ENCODE results near the gene LRP5.
"Not testable (repeated sequence)": the region's sequence is repeated elsewhere in the genome, so short reads cannot be mapped to it uniquely, and the experiment has no call there.

The LRP5 gene

DNA sequence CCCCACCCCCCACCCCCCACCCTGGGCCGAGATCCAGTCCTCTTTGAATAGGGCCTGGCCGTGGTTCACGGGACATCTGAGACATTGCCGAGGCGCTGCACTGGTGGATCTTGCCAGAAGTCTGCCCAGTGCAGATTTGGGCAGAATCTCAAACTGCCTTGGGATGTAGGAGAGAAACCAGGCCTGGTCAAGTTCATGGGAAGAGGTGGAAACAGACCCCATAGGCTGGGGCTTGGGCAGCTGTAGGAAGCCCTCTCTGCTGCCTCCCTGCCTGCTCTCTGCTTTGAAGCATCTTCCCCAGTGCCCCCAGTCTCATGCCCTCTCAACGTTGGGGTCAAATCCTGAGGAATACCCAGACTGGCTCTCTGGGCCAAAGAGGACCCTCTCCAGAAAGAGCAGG lies 132.2 kb downstream of the LRP5 start:
- DNase-seq (ENCODE audit: low spot score) = no peak

DNA sequence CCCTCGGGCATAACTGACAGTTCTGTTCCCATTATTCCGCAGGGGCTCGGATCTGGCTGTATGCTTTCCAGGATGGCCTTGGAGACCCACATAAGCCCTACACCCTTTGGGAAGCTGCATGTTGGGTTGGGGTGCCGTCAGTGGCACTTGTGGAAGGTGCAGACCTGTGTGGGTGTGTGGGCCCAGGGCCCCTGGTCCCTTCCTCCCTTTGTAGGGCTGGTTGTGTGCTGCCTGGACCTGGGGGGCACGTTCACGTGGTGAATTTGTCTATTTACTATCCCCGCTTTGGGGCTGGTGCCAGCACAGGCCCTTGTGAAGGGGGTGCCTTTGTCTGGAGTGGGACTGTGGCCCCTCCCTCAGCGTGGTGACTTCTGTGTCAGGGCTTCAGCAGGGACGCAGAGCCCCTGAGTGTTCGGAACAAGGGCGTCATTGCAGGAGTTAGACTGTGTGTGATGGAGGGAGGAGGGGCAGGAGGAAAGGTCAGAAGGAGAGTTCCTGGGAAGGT lies 133.2 kb downstream of the LRP5 start:
- no peak for DNase-seq (ENCODE audit: low spot score)

DNA sequence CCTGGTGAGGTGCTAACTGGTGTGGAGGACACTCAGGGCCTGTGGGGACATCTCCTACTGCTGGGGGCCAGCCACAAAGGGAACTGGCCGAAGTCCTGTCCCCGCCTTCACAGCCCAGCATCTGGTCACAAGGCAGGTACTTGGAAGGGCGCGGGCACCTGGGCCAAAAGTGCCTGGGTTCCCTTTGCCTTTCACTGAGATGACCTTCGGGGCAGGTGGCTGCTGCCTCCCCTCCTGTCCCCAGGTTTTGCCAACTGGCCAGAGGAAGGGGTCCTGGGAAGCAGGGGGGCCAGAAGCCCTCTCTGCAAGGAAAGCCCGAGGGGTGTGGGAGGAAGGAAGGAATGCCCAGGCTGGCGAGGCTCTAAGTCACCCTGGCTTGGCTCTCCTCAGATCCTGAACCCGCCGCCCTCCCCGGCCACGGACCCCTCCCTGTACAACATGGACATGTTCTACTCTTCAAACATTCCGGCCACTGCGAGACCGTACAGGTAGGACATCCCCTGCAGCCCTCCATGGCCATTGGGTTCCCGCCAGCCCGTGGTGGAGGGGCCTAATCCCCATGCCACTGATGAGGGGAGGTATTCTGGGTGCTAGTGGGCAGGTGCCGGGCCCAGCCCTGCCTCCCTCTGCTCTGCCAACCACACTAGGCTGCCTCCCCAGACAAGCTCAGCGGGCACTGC lies 133.8 kb downstream of the LRP5 start:
- no peak for DNase-seq (ENCODE audit: low spot score)

DNA sequence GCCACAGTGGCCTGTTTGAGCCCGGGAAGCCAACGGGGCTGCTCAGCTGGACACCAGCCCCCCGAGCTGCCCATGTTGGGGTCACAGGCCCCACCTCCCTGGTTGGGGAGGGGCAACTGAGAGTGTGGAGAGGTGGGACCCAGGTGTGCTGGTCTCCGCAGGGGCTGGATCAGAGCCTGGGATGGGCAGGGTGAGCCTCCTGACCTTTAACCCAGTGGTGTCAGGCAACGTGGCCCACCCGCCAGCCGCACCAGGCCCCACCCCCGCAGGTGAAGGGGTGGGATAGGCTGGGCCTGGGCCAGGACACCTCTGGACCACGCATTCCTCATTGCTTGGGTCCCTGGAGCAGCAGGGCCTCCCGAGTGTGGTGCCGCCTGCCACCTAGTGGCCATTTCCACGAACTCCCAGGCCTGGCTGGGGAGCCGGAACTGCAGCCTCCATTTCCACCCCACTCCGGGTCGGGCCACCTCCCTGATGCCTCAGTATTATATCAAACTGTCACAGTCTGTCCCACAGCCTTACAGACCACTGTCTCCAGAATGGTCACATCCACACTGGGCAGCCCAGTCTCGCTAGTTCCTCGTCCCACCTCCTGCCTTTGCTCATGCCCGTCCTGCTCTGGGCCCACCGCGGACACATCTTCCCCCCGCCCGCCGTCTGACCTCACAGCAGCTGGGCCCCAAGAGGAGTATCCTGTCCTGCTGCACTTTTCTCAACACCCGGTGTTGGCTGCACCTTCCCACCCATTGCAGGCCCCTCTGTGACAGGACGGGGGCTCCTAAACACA lies 134.8 kb downstream of the LRP5 start:
- peak; percentile 67 for DNase-seq (ENCODE audit: low spot score)

DNA sequence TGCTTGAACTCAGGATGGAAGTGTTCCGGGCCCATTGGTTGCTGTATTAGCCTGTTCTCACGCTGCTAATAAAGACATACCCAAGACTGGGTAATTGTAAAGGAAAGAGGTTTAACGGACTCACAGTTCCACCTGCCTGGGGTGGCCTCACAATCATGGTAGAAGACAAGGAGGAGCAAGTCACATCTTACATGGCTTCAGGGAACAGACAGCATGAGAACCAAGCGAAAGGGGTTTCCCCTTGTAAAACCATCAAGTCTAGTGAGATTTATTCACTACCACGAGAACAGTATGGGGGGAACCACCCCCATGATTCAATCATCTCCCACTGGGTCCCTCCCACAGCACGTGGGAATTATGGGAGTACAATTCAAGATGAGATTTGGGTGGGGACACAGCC lies 135.5 kb downstream of the LRP5 start:
- DNase-seq (ENCODE audit: low spot score) = not testable (repeated sequence)

DNA sequence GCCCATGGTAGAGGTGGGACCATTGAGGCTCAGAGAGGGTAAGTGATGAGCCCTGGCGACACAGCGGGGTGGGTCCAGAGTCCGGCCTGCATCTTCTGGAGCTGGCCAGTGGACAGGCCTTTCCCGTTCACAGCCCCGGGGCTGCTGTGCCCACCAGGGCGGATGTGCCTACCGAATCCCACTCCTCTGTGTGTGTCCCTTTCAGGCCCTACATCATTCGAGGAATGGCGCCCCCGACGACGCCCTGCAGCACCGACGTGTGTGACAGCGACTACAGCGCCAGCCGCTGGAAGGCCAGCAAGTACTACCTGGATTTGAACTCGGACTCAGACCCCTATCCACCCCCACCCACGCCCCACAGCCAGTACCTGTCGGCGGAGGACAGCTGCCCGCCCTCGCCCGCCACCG lies 136.2 kb downstream of the LRP5 start:
- DNase-seq (ENCODE audit: low spot score) = no peak

DNA sequence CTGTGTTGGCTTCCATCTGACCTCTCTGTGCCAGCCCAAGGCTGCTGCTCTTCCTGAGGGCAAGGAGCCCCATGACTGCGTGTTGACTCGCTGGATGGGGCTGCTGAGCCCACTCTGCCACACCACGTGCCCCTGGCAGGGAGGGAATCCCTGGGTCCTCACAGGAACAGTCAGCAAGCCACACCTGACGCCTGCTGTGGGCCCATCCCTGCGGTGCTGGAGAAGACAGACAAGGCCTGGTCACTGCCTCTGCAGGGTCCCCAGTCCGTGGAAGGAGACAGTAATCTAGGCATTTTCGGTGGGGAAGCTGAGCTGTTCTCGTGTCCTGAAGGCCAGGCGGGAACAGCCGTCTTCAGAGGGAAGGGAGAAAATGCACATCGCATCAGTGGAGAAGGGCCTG lies 137.6 kb downstream of the LRP5 start:
- DNase-seq (ENCODE audit: low spot score) = no peak

DNA sequence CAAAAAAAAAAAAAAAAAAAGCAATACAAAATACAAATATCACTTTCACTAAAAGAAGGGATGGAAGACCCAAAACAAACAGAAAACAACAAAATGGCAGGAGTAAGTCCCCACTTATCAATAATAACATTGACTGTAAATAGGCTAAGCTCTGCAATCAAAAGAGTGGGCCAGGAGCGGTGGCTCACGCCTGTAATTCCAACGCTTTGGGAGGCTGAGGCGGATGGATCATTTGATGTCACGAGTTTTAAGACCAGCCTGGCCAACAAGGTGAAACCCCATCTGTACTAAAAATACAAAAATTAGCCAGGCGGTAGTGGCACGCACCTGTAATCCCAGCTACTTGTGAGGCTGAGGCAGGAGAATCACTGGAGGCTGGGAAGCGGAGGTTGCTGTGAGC lies 138.3 kb downstream of the LRP5 start:
- no peak for DNase-seq (ENCODE audit: low spot score)

DNA sequence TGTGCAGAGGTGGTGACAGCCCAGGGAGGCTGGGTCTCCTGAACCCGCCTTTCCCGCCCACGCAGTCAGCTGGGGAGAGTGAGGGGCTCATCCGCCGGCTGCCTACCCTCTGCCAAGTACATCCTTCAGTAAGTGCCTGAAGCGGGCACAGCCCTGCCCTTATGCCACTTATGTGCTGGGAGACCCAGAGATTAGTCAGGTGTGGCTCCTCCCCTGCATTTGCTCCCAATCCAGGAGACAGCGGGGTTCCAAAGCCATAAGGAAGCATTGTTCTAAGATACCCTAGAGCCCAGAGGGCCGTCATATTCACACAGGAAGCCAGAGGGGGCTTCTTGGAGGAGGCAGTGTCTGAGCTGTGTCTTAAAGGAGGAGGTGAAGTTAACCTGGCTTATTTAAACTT lies 142.4 kb downstream of the LRP5 start:
- no peak for DNase-seq (ENCODE audit: low spot score)

DNA sequence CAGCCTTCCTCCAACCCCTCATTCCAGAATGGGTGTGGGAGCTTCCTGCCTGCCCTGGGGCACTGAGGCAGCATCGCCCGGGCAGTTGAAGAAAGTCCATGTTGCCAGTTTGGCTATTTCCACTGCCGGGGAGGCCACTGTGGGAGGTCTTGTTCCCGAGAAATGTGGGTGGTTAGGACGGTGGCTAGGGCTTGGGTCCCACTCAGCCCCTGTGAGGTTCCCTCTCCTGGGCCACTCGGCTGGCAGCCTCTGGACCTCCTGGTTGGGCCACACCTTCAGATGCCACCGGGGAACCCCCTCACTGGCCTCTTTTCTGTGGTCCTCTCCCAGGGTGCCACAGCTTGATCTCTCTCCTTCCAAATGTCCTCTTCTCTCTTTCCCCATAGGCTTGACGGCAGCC lies 143.1 kb downstream of the LRP5 start:
- no peak for DNase-seq (ENCODE audit: low spot score)

DNA sequence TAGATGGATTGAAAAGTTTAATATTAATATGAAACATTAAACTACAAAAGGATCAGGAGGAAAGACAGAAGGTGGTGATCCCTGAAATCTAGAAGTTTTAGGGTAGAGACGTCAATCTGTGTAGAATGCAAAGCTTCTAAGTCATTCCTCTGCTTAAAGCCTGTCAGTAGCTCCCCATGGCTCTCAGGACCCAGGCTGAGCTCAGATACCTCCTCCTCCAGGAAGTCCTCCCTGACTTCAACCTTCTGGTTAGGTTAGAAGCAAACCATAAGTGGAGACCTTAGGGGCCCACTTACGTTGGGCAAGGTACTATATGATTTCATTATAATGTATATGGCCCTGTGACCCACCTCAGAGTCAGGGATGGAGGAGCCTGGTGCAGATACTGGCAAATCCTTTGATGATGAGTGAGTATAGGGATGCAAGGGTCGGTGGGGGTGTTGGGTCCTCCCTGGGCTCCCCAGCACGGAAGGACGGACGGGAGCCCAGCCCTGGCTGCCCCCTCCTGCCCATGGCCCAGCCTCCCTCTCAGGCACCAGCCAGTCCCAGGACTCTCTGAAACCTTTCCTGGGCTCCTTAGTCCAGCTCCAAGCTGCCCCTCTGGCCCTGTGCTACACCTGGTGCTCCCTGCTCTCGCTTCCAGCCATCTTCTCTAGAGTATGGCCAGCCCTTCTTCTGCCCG lies 145.0 kb downstream of the LRP5 start:
- DNase-seq (ENCODE audit: low spot score) = no peak

DNA sequence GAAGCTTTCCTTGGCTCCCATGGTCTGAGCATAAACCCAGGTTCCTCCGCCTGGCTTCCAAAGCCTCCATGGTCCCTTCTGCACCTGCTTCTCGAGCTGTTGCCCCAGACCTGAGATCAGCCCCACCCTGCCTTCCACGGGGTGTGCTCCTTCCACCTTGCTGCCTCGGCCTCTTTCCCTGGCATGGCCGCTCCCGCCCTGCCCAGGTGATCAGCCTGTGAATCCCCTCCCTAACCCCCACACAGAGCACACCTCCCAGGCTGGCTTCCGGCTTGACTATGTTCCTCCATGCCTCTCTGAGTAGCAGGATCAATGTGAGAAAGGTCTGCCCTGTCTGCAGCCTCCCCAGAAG lies 145.5 kb downstream of the LRP5 start:
- no peak for DNase-seq (ENCODE audit: low spot score)

DNA sequence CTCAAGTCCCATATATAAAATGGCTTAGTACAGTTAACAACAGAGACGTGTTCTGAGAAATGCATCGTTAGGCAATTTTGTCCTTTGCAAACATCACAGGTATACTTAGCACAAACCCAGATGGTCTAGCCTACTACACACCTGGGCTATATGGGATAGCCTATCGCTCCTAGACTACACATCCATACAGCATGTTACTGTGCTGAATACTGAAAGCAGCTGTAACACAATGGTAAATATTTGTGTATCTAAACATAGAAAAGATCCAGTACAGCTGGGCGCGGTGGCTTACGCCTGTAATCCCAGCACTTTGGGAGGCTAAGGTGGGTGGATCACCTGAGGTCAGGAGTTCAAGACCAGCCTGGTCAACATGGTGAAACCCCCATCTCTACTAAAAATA lies 145.9 kb downstream of the LRP5 start:
- DNase-seq (ENCODE audit: low spot score) = not testable (repeated sequence)

DNA sequence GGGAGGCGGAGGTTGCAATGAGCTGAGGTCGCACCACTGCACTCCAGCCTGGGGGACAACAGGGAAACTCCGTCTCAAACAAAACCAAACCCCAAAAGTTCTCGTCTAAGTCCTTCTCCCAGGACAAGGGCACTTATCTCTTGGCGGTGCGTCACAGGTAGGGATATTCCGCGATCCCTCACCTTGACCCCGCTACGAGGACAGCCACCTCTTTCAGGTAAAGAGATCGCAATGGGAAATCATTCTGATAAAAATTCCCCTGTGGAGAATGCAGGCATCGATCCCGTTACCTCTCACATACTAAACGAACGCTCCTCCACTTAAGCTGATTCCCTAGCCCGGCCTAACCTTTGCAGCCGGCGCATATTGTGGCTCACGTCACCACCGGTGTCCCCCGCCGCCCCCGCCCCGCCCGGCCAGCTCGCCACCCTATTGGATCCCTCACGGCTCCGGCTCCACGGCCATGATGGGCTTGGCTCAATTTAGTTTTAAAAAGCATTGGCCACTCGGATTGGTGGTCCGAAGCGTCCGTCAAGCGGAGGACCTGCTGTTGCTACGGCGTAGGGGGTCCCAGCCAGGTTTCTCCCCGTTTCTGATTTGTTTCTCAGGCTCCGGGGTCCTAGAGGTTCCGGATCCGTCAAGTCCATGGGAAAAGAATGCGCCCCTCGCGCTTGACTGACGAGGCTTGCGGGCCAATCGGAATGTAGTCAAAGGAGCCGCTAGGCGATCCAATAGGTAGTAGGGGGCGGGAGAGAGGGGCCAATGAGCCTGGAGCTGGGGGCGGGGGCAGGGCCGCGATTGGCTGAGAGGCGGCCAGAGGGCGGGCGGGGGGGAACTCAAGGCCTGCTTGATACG lies 147.7 kb downstream of the LRP5 start:
- DNase-seq (ENCODE audit: low spot score) = peak; percentile 97

DNA sequence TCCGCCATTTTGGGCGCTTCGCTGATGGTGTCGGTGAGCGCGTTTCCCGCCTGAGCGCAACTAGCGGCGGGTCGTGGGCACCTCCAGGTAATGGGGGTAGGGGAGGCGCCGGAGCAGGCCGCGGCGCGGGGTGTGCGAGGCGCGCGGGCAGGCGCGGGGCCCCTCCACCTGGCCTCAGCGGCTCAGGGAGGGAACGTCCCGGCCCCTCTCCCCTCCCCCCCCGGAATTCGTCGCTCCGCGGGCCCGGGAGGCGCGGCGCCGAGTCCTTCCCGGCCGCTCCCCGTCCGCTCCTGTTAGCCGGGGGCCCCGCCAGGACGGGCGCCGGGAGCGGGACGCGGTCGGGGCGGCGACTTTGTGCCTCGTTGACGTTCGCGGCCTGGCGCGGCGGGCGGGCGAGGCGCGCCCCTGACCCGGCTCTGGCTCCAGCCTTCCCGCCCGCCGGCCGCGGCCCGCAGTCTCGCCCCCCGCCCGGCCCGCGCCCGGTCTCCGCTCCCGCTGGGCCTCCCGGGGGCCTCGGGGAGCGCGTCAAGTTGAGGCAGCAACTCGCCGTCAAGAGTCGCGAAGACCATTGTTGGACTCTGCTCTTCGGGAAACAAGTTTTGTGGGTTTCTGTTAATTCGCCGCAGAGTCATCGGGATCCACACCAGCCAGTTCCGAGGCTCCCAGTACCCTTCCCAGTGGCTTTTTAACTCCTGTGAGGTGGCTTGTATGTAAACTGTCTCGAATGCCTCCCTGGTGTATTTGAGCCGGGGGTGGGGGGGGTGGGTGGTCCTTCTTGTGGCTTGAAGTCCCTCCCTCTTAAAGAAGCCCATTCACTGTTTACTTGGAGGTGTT lies 148.6 kb downstream of the LRP5 start, which contains the start of gene PPP6R3:
Gene PPP6R3, plus strand, starts transcription at position 12 of the 834 bp plus-strand sequence. CDS start 76,913 bp downstream, outside the sequence.
- DNase-seq (ENCODE audit: low spot score) = peak; percentile 53

DNA sequence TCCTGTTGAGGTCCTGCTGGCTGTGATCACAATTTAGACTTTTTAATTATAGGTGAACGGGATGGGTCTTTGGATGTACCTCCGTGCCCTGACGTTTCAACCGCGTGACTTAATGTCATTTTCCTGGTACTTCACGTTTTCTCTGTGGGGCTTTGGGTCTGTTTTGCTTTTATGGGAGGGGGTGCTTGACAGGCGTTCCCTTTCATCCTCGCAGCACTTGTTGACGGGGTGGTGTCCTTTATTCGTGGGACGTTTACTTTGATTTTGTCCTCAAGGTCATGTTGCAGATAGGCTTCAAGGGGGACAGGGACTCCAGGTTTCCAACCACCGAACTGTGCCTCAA lies 149.2 kb downstream of the LRP5 start:
- DNase-seq (ENCODE audit: low spot score) = no peak

DNA sequence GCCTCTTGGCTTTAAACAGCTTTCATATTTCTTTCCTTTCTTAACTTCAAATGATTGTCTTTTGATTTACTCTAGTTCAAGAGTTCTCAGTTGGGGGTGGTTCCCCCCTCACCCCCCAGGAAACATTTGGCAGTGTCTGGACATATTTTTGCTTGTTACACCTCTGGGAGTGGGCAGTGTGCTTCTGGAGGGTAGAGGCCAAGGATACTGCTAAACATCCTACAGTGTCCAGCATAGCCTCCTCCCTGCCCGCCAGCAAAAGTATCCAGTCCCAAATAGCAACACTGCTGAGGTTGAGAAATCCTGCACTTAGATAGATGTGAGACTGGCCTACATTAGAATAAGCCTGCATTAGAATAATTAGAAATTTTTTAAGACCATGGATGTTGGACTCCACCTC lies 151.3 kb downstream of the LRP5 start:
- DNase-seq (ENCODE audit: low spot score) = no peak

DNA sequence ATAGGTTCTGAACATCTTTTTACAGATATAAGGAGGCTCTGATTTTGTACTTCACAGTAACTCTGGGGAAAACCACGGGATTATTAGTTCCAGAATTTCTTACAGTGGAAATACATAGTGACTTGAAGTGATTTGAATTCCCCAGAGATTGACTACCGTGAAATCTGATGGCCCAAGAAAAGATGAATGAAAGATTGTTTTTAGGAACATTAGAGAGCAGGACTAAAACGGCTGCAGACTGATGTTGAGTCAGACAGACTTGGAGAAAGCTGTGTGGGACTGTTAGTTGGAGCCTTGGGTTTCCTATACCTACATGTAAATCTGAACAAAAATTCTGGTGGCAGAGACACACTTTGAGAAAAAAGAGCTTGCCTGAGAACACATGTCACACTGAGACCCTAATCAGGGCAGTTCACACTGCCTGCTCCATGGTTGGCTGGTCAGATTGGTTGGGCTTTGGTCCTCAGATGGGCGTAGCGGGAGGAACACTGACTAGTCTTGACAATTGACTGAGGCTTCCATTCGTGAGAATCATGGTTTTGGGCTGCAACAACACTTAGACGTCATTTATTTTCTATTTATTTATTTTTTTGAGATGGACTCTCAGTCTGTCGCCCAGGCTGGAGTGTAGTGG lies 154.9 kb downstream of the LRP5 start:
- DNase-seq (ENCODE audit: low spot score) = no peak

DNA sequence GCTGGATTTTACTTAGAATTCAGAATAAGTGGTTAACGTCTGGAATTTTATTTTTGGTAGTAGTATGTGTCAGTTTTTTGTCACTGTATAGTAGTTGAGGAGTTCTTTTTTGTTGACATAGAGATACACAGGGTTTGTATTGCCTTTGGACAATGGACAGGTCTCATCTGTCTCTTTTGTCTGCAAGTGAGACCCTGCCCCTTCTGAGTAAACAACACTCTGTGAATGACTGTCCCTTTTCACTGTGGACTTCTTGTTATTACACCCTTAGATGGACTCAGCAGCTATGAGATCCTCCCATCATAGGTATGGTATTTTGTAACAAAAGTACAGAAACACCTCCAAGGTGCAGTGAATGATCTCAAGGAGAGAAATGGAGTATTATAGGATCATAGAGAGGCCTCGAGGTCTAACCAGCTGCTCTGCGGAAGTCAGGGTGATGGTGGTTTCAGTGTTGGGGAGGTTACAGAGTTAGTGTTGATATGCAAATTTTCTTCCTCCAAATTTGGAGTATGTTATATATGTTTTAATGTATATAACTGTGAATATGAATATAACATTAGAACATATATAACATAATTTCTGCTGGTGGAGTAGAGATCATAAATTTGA lies 155.9 kb downstream of the LRP5 start:
- DNase-seq (ENCODE audit: low spot score) = no peak

DNA sequence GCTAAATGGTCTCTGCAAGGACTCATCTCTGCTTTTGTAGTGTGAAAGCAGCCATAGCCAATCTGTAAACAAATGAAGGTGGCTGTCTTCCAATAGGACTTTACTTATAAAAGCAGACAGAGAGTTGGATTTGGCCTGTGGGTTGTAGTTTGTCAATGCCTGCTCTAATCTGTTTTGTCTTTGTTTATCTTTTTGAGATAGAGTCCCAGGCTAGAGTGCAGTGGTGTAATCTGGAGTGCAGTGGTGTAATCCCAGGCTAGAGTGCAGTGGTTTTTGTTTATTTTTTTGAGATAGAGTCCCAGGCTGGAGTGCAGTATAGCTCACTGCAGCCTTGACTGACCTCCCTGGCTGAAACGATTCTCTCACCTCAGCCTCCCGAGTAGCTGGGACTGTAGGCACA lies 156.7 kb downstream of the LRP5 start:
- no peak for DNase-seq (ENCODE audit: low spot score)
